Activated CD4-positive, alpha-beta memory T cell treated with anti-CD3 and anti-CD28 coated beads for 36 hours (primary cell): ENCODE results near the gene KRTAP2-1. TPM values are rescaled to one million over a fixed set of nuclear protein-coding genes. Genes with fewer than 3 reads are reported as not detected.
"Not testable (repeated sequence)": the region's sequence is repeated elsewhere in the genome, so short reads cannot be mapped to it uniquely, and the experiment has no call there.

Experiments
- CTCF ChIA-PET: fragments of 350-600 bp; sonication (Branson Sonifier 250); formaldehyde crosslinking; loops from one replicate; lab custom pipeline; 2021; ENCODE audit warnings: antibody characterized with exemption, inconsistent platforms; lab: Charles Lee
- POLR2A ChIA-PET: fragments of 350-600 bp; sonication (Branson Sonifier 250); formaldehyde crosslinking; loops from one replicate; lab custom pipeline; 2021; ENCODE audit warnings: antibody characterized with exemption; lab: Charles Lee
- DNase-seq: peaks from one replicate; pipeline ENCODE4 v3.0.0-alpha.2; 2020
- H3K27ac Mint-ChIP-seq: one replicate; pipeline ENCODE4 v1.8.0; 2021; ENCODE audit warnings: mixed read lengths
- H3K27me3 Mint-ChIP-seq: one replicate; pipeline ENCODE4 v1.8.0; 2021; ENCODE audit warnings: mixed read lengths
- H3K36me3 Mint-ChIP-seq: one replicate; pipeline ENCODE4 v1.8.0; 2021; ENCODE audit warnings: mixed read lengths
- H3K4me1 Mint-ChIP-seq: one replicate; pipeline ENCODE4 v1.8.0; 2021; ENCODE audit warnings: low read depth, mixed read lengths
- H3K4me3 Mint-ChIP-seq: one replicate; pipeline ENCODE4 v1.8.0; 2021; ENCODE audit warnings: mild to moderate bottlenecking, mixed read lengths
- H3K9me3 Mint-ChIP-seq: one replicate; pipeline ENCODE4 v1.8.0; 2021; ENCODE audit warnings: mixed read lengths
- intact Hi-C: fragments of 100-400 bp; cut with micrococcal nuclease; formaldehyde crosslinking; loops from one replicate; pipeline ENCODE4 v1.15.1; 2023
- total RNA-seq, 2 experiments: library from RNA; stranded (reverse); gene quantifications; one replicate each; pipeline ENCODE4 v1.2.3, GENCODE V29; 2021

Gene KRTAP2-1
- total RNA-seq = not detected

GRCh38 chr17:41046735-41047465, at the start of gene KRTAP2-1:
Gene KRTAP2-1, minus strand, starts transcription at chr17:41047316. Its CDS starts 49 bp downstream, at chr17:41047267.
- H3K36me3 Mint-ChIP-seq, H3K4me1 Mint-ChIP-seq, intact Hi-C loops, DNase-seq, H3K9me3 Mint-ChIP-seq, H3K27ac Mint-ChIP-seq, POLR2A ChIA-PET, H3K4me3 Mint-ChIP-seq: not testable (repeated sequence)
- H3K27me3 Mint-ChIP-seq = peaks cover 24% of the 10 kb centered on the region
- CTCF ChIA-PET = interaction anchor here (0.6 kb wide), 1 partner anchor 8 kb away, joined by 3 read pairs; no protein-coding TSS in a partner anchor

GRCh38 chr17:41096055-41096454, 48.9 kb upstream of the KRTAP2-1 start:
- Mint-ChIP-seq H3K27me3 (peaks cover 7% of the 10 kb centered on the region), H3K9me3 (peaks cover 5% of the 10 kb centered on the region), H3K36me3 (no peaks in the 10 kb centered on the region), H3K27ac (no peak overlapping the region), H3K4me3 (no peak overlapping the region), H3K4me1 (peaks cover 4% of the 10 kb centered on the region)
- intact Hi-C loops = no loop called here
- DNase-seq = no peak
- ChIA-PET CTCF (no interaction called here), POLR2A (no interaction called here)

GRCh38 chr17:41088760-41089352, 41.7 kb upstream of the KRTAP2-1 start:
- H3K4me3 Mint-ChIP-seq, H3K27ac Mint-ChIP-seq, DNase-seq, H3K4me1 Mint-ChIP-seq, CTCF ChIA-PET, H3K27me3 Mint-ChIP-seq, H3K36me3 Mint-ChIP-seq, POLR2A ChIA-PET, intact Hi-C loops, H3K9me3 Mint-ChIP-seq: not testable (repeated sequence)

GRCh38 chr17:41084100-41084856, 37.2 kb upstream of the KRTAP2-1 start, which contains the start of gene KRTAP4-7:
Gene KRTAP4-7, plus strand, starts transcription at chr17:41084150. Its CDS starts 57 bp downstream, at chr17:41084207.
- CTCF ChIA-PET, H3K9me3 Mint-ChIP-seq, DNase-seq, H3K27ac Mint-ChIP-seq, intact Hi-C loops, H3K4me3 Mint-ChIP-seq, POLR2A ChIA-PET, H3K36me3 Mint-ChIP-seq, H3K4me1 Mint-ChIP-seq: not testable (repeated sequence)
- H3K27me3 Mint-ChIP-seq = peaks cover 12% of the 10 kb centered on the region

- H3K36me3 Mint-ChIP-seq, DNase-seq, H3K4me3 Mint-ChIP-seq, H3K27ac Mint-ChIP-seq, POLR2A ChIA-PET, CTCF ChIA-PET, intact Hi-C loops, H3K9me3 Mint-ChIP-seq, H3K4me1 Mint-ChIP-seq: not testable (repeated sequence)
- peaks cover 13% of the 10 kb centered on the region for H3K27me3 Mint-ChIP-seq
Measured at GRCh38 chr17:41083427-41083826, 36.3 kb upstream of the KRTAP2-1 start.

GRCh38 chr17:41082626-41083025, 35.5 kb upstream of the KRTAP2-1 start:
- no peaks in the 10 kb centered on the region for H3K9me3 Mint-ChIP-seq
- H3K4me1 Mint-ChIP-seq = no peaks in the 10 kb centered on the region
- intact Hi-C loops = no loop called here
- ChIA-PET POLR2A (no interaction called here), CTCF (no interaction called here)
- H3K27ac Mint-ChIP-seq = no peak overlapping the region
- peaks cover 13% of the 10 kb centered on the region for H3K27me3 Mint-ChIP-seq
- no peak for DNase-seq
- no peaks in the 10 kb centered on the region for H3K36me3 Mint-ChIP-seq
- no peak overlapping the region for H3K4me3 Mint-ChIP-seq

GRCh38 chr17:41076788-41077187, 29.7 kb upstream of the KRTAP2-1 start:
- H3K36me3 Mint-ChIP-seq = no peaks in the 10 kb centered on the region
- POLR2A ChIA-PET = no interaction called here
- CTCF ChIA-PET = no interaction called here
- H3K4me1 Mint-ChIP-seq = no peaks in the 10 kb centered on the region
- no peaks in the 10 kb centered on the region for H3K9me3 Mint-ChIP-seq
- intact Hi-C loops = no loop called here
- H3K27me3 Mint-ChIP-seq = peaks cover 14% of the 10 kb centered on the region
- no peak overlapping the region for H3K4me3 Mint-ChIP-seq
- DNase-seq = no peak
- H3K27ac Mint-ChIP-seq = no peak overlapping the region

GRCh38 chr17:41073676-41074075, 26.6 kb upstream of the KRTAP2-1 start:
- POLR2A ChIA-PET = no interaction called here
- H3K9me3 Mint-ChIP-seq = no peaks in the 10 kb centered on the region
- H3K27me3 Mint-ChIP-seq = peaks cover 11% of the 10 kb centered on the region
- no peaks in the 10 kb centered on the region for H3K4me1 Mint-ChIP-seq
- CTCF ChIA-PET = no interaction called here
- no peaks in the 10 kb centered on the region for H3K36me3 Mint-ChIP-seq
- intact Hi-C loops = no loop called here
- no peak for DNase-seq
- H3K27ac Mint-ChIP-seq = no peak overlapping the region
- H3K4me3 Mint-ChIP-seq = no peak overlapping the region

- H3K27ac Mint-ChIP-seq = no peak overlapping the region
- ChIA-PET POLR2A (no interaction called here), CTCF (no interaction called here)
- H3K36me3 Mint-ChIP-seq = no peaks in the 10 kb centered on the region
- H3K4me3 Mint-ChIP-seq = no peak overlapping the region
- peaks cover 11% of the 10 kb centered on the region for H3K27me3 Mint-ChIP-seq
- no peak for DNase-seq
- no peaks in the 10 kb centered on the region for H3K9me3 Mint-ChIP-seq
- intact Hi-C loops = no loop called here
- H3K4me1 Mint-ChIP-seq = no peaks in the 10 kb centered on the region
Measured at GRCh38 chr17:41071606-41072360, 24.7 kb upstream of the KRTAP2-1 start.

- CTCF ChIA-PET = no interaction called here
- Mint-ChIP-seq H3K9me3 (no peaks in the 10 kb centered on the region), H3K27ac (no peak overlapping the region), H3K27me3 (peaks cover 4% of the 10 kb centered on the region), H3K36me3 (no peaks in the 10 kb centered on the region), H3K4me1 (no peaks in the 10 kb centered on the region), H3K4me3 (no peak overlapping the region)
- intact Hi-C loops = no loop called here
- no peak for DNase-seq
- POLR2A ChIA-PET = no interaction called here
Measured at GRCh38 chr17:41069031-41069430, 21.9 kb upstream of the KRTAP2-1 start.

- no peak overlapping the region for H3K4me3 Mint-ChIP-seq
- intact Hi-C loops = no loop called here
- no peak for DNase-seq
- H3K4me1 Mint-ChIP-seq = no peaks in the 10 kb centered on the region
- H3K27ac Mint-ChIP-seq = no peak overlapping the region
- no peaks in the 10 kb centered on the region for H3K9me3 Mint-ChIP-seq
- no peaks in the 10 kb centered on the region for H3K27me3 Mint-ChIP-seq
- ChIA-PET POLR2A (no interaction called here), CTCF (no interaction called here)
- no peaks in the 10 kb centered on the region for H3K36me3 Mint-ChIP-seq
Measured at GRCh38 chr17:41067281-41067680, 20.2 kb upstream of the KRTAP2-1 start.
